ENCODE results near the gene MKS1.

MKS1 gene

DNA sequence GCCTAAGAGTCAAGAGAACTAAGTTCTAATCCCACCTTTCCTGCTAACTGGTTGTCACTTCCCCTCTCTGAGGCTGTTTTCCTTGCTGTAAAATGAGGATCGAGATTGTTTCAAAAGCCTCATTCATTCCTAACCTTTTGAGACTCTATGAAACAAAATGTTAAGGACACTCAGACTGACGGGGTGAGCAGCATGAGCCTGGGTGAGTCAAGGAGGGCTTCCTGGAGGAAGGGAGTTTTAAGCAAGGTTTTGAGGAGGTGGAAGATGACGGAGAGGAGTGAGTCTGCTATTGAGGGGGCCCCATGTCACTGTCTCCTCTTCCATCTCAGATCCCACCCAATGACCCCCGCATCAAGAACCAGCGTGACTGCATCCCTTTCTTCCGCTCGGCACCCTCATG is 22.4 kb downstream of the MKS1 start:
- DNase-seq = no peak

DNA sequence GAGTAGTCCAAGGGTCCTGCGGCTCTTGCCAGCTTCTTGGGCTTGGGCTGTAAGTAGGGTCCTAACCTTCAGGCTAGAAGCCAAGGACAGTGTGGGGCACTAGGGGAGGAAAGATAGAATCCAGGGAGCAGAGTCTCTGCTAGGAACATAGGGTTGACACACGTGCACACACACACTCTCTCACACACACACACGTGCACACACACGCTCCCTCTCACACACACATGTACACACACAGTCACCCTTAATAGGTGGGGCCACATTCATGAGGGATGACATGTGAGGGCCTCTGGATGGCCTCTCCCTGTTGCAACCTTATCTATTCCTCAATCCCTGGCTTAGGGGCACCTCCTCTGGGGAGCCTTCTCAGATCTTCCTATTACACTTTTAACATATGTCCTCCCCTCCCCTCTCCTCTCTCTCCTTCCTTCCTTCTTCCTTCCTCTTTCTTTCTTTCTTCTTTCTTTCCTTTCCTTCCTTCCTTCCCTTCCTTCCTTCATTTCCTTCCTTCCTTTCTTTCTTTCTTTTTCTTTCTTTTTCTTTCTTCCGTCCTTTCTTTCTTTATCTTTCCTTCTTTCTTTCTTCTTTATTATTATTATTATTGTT is 23.4 kb downstream of the MKS1 start:
- no peak for DNase-seq

DNA sequence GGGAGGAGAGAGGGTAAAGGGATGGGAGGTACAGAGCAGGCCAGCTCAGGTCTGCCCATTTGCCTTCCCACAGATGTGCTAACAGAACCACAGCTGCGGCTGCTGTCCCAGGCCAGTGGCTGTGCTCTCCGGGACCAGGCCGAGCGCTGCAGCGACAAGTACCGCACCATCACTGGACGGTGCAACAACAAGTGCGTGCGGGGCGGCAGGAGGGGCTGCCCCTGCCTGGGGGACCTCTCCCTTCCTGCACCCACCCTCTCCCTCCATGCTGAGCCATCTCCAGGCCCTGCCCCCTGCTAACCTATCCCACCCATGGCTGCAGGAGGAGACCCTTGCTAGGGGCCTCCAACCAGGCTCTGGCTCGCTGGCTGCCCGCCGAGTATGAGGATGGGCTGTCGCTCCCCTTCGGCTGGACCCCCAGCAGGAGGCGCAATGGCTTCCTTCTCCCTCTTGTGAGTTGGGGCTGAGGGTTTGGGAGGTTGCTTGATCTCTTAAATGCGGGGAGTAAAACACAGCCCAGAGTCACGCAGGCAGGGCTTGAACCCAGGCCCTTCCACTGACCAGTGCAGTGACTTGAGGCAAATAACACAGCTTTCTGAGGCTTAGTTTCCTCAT is 25.3 kb downstream of the MKS1 start:
- DNase-seq = no peak

DNA sequence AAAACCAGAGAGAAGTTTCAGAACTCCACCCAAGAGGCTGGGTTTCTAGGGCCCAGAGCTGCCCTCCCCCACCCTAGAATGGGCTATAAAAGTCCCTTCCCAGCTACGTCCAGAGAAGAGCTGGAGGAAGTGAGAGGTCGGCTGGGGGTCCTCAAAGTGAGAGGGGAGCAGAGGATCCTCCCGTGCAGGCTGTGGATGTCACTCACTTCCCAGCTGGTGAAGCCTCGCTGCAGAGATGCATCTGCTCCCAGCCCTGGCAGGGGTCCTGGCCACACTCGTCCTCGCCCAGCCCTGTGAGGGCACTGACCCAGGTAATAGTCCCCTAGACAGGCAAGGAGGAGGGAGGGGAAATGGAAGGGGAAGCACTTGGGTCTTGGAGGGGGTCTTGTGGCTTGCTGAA is 26.4 kb downstream of the MKS1 start, which contains the start of gene EPX:
Gene EPX, plus strand, starts transcription at position 115 of the 400 bp plus-strand sequence. Its CDS starts 121 bp downstream, at position 236.
- DNase-seq = no peak

DNA sequence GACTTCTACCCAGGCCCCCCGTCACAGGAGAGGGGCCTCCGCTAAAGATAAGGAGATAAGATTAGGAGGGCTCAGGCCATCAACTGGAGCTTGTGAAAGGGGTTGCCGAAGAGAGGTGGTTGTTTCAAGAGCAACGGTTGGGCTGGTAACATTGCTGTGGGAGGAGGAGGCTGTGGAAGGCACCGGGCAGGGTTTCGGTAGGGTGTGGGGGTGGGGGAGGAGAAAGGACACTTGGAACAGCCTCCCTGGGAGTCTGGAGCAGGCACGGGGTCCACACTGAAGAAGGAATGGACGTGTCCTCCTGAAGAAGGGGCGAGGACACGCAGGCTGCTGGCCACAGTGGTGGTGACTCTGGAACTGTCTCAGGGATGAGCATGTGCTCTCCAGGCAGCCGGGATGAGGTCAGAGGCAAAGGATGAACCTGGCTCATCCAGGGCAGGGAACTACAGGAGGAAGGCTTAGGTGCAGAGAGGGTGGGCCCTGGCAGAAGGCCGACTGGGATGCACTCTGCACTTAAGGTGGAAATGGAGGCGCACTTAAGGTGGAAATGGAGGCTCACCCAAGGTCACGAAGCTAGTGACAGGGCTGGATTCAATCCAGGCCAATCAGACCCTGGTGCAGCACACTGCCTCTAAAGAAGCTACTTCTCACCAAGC is 27.7 kb downstream of the MKS1 start:
- DNase-seq = no peak

DNA sequence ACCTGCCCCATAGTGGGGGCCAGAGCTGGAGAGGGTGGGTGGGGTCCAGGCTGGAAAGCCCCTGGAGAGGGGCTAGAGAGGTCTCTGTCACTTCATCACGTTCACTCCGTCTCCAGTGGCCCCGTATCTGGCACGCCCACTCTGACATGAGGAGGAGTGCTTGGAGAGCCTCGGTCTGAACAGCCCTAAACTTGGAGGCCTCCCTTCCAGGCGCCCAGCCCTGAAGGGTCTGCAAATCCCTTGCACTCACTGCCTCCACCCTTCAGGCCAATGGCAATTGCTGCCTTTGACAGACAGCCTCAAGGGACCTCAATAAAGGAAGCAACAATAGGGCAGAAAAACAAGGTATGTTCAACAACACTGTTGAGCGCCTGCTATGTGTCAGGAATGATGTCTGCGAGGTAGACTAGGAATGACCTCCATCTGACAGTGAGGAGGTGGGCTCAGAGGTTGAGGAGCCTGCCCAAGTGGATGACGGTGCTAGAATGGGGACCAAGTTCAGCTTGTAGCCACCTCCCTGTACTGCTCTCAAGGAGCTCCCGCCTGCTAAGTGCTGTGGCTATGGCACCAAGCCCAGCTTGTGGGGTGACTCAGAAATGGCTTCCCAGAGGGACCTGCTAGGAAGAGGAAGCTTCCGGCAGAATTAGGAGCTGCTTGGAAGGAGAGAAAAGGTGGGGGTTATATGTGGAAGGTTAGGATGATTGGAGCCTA is 29.5 kb downstream of the MKS1 start:
- DNase-seq = no peak

DNA sequence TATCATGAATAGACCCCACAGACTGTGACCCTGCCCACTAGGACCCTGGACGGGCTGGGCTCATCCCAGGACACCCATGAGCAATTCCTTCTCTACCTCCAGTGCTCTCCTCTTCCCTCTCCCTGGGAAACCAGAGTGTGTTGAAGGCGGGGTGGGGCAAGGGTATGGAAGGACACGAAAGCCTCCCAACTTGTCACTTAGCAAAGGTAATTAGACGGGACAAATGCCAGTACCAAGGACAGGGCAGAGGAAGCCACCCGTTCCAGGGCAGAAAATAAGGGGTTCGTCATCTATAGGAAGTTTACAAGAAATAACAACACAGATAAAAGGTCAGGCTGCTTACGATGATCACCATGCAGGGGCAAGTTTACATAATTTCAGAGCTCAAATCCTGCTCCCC is 31.4 kb downstream of the MKS1 start:
- DNase-seq = no peak

DNA sequence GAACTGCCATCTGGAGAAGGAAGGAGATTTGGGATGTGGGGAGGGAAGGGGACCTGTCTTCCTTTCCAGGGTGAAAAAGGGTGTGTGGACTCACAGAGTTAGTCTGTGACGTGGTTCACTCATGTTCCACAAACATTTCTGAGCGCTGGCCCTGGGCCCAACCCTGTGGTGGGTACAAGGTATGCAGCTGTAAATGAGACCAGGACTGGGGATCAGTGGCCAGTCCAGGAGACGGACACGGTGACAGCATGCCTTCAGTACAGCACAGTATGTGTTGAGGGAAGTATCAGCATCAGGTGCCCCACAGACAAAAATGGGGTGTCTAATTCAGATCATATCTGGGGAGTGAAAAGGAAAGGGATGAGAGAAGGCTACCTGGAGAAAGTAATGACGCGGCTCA is 32.0 kb downstream of the MKS1 start:
- DNase-seq = no peak

DNA sequence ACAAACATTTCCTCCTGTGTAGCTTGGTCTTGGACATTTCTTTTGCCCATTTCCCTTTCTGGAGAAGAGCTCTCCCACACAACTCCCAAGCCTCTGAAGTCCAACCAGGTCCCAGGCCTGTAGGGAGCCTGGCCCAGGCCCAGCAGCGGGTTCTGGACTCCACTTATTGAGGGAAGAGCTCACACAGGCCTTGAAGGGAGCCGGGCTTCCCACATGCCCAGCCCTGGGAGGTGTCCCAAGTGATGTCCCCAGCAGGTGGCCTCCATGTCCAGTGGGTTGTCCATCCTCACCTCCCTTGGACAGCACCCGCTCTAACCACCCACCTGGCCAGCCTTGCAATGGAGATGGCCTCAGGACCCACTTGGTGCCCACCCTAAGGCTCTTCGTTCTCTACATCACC is 32.5 kb downstream of the MKS1 start:
- DNase-seq = no peak

DNA sequence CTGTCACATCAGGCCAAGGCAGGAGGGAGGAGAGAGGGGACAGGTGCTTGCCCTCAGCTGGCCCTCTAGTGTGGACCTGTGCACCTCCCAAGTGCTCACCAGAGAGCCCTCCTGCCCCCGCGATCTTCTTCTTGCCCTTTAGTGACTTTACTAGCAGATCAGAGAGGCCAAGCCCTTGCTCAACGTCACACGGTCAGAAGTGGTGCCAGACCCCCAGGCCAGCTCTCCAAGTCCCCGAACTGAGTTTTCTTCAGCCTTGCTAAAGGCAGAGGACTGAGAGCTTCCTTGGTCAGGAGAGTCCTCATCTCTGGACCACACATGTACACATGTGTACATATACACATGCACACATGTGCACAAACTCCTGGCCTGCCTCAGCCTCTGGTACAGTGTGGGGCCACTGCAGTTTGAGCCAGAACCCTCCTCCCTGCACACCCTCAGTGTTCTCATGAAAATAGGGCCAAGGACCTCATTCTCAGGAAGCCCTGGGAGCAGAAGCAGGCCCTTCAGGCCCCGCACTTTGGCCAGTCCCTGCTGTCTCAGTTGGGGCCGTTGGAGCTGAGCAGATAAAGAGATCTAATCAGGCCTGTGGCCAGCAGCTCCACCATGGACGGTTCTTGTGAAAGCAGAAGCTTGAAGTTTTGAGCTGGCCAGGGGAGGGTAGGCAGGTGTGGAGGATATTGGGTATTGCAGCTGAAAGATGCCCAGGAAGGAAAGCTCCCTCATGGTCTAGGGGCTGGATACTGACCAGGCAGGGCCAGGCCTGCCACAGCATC is 33.9 kb downstream of the MKS1 start:
- DNase-seq = no peak

DNA sequence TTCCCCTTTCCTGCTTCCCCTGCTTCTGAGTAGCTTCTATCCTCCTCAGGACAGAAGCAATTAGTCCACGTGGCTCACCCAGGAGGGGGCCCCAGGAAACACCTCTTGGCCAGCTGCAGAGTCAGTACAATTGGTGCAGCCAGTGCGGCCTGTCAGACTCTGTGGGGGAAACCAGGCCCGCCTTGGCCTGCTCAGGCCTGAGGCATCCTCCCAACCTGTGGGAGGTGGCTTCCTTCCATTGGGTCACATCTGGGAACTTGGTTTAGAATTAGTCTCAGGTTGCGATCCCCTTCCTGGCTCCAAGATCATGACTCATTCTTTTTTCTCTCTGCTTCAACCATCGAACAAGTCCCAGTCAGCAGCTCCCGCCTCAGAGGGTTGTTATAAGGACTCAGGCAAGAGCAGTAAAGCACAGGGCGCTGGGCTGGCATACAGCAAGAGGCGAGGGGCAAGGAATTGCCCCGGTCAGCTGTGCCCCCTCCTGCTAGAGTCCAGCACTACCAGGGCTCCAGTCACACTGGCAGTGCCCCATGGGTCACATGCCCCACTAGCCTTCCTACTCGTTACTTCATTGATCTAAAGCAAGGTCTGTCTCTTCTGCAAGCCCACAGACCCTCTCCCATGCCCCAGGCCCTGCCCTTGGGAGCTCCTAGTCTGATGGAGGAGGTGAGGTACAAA is 34.6 kb downstream of the MKS1 start:
- no peak for DNase-seq

DNA sequence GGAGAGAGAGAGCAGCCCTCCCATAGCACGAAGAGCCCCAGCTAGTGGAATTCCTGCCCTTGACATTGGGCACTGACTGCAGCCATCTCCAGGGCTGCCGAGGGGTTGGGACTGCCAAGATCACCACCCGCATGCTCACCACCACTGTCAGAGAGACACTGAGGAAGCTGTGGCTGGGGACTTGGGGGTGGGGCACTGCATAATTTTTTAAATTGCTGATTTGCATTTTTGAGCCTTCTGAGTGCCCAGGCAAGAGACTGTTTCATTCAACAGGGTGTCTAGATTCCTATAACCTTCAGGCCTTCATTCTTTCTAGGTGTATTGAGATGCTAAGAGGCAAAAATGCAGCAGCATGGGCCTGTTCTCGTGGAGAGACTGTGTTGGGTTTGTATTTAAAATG is 35.5 kb downstream of the MKS1 start:
- no peak for DNase-seq

DNA sequence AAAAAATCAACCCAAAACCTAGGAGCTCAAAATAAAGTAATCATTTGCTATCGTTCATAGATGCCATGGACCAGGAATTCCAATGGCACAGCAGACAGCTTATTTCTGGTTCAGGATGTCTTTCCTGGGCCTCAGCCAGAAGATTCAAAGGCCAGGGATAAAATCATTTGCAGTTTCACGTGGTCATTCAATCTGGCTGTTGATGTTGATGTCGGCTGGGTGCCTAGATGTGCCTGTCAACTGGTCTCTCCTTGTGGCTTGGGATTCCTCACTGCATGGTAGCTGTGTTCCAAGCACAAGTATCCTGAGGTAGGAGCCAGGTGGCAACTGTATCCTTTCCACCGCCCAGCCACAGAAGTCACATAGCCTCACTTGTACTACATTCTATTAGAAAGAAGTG is 37.3 kb downstream of the MKS1 start:
- DNase-seq = no peak

DNA sequence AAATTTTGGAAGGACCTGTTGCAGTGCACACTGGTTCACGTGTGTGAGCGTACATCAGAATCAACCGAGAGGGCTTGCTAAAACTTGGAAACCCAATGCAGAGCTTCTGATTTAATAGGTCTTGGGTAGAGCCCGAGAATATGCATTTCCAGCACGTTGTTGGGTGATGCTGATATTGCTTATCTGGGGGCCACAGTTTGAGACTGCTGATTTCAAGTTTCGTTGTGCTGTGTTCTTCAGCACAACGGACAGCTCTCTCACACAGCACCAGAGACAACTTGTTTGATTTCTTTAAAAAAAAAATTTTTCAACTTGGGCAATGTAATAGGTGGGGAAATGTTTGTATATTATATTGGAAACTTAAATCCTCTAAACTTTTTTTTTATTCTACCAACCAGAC is 42.9 kb downstream of the MKS1 start:
- no peak for DNase-seq

DNA sequence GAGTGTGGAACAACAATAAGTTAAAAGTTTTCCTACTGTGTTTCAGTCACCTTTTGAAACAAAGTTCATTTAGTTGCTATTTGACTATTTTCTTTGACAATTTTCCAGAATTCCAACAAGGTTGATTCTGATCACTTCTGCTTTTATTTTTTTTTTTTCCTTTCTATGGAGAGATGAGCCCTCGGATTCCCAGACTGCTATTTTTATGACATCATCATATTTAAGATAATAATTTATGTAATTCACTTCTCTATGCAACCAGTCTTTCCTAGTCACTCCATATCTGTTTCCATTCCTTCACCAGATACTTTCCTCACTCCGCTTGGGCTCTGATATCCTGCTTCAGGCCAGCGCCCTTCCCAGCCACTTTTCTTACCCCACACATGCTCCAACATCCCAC is 44.2 kb downstream of the MKS1 start:
- no peak for DNase-seq

DNA sequence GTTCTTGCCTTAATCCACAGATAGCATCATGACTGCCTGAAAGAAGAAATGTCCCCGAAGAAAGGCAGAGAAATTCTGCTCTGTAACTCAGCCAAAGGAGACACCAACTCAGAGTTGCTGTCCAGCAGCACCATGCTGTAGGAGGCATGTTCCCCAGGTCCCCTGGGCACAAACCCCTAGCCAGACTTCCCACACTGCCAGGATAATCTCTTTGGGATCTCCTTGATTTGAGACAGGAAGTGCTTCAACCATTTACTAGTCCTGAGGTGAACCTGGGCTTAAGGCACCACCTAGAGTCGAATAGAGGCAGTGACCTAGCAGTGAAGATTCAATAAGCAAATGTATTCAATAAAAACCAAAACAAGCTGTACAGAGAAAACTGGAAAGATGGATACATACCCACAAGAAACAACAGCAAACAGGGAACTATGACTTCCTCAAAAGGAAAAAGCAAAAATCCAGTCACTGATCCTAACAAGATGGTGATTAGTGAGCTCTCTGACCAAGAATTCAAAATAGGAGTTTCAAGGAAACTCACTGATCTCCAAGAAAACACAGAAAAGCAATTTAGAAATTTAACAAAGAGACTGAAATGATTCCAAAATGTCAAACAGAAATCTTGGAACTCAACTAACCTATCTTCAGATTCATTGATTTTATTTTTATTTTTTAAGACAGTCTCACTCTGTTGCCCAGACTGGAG is 46.5 kb downstream of the MKS1 start:
- DNase-seq = peak; percentile 2

DNA sequence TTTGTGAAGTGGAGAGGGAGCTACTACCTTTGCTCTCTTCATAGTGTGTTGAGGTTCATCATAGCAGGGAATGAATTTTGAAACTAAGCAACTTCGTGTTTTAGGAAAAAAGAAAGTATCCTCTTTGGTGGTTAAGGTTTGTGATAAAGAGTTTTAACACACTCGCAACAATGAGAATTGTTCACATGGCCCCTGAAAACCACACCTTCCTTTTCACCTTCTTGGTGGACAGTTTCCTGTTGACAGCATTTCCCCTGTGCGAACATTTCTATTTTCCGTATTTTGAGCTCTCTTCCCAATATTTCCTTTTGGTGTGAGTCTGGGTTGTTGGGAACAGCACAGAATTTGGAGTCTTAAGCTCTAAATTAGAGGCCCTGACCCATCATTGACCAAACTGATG is 48.4 kb downstream of the MKS1 start:
- no peak for DNase-seq

DNA sequence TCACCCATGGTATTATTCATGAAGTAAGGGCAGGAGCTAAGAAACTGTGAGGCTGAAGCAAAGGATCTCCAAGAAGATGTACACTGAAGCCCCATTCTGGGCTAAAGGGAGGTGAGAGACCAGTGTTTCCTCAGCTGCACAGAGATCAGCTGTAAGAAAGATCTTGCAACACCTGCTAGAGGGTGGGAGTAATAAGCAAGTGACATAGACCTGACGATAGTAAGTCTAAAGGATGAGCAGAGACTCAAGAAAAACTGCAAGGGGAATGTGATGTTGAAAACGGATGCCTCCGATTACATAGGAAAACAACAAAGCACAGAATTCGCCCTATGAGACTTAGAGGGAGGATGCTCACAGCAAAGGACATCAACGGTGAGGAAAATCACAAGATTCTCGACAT is 52.4 kb downstream of the MKS1 start, which contains the start of gene OR4D2:
Gene OR4D2, plus strand, starts transcription at position 301 of the 400 bp plus-strand sequence. CDS start 2,674 bp downstream, outside the sequence.
- DNase-seq = no peak

DNA sequence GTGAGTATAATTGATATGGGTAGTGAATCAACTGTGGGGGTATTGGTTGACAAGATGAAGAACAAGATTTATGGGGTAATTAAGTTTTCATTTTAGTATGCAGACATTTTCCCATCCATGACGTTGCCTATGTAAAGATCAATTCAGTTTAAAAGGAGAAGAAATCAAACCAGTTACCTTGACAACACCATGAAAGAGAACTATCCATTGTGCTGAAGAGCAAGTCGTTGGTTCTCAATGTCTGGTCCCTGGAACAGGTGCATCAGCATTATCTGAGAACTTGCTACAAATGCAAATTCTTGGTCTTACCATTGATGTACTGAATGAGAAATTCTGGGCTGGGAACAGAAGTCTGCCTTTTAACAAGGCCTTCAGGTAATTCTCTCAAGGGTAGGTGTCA is 53.1 kb downstream of the MKS1 start:
- no peak for DNase-seq

DNA sequence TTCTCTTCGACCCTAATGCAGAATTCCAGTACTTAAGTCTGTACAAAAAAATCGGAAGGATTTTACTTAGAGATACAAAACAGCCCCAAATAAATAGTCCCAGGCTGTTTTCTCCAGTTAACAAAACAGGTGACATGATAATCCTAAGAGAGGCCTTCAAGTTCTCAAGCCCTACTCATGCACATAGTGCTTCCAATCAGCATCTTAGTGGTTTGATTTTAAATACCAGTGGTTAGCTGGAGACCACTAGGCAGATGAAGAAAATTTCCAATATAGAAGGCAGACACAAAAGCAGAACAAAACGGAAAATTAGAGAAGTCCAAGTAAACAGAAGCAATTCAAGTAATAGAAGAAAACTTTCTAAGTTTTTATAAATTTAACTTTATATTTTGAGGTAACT is 57.5 kb downstream of the MKS1 start:
- no peak for DNase-seq

DNA sequence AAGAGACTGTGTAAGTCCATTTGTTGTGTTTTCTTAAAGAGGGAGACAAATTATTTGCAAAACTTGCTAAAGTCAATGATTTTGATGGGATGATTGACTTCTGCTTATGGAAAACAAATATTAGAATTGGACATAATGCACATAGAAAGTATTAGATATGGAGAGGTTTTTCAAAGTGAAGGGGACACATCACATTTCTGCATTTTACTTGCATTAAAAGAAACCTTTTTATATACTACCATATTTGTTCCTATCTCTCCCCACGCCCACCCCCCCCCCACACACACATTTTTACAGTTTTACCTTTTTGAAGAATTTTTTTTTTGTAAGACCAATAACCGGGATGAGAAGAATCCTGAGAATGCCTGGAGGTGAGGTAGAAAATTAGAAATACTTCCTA is 60.9 kb downstream of the MKS1 start:
- no peak for DNase-seq
